ENCODE data around the gene EPB42.
"Not testable (repeated sequence)": the region's sequence is repeated elsewhere in the genome, so short reads cannot be mapped to it uniquely, and the experiment has no call there.

The EPB42 gene

DNA sequence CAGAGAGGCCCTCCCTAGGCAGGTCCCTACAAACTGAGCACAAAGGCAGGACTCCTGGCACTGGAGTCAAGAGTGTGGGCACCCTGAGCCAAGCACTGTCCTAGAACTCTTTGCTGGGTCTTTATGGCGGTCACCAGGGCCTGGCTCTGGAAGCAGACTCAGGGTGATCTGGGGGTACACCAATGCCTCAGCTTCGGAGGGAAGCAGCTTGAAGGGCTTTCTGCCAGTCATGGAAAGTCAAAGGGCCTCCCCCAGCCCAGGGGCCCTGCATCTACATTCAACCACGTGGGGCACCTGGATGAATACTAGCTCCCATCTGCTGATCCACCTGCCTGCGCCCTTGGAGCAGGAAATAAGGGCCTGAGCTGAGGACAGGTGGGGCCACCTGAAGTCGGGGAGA is 7.4 kb downstream of the EPB42 start:
- DNase-seq (ENCODE audit: low read depth in 2 of 2, low spot score in 1 of 2), result no peak

DNA sequence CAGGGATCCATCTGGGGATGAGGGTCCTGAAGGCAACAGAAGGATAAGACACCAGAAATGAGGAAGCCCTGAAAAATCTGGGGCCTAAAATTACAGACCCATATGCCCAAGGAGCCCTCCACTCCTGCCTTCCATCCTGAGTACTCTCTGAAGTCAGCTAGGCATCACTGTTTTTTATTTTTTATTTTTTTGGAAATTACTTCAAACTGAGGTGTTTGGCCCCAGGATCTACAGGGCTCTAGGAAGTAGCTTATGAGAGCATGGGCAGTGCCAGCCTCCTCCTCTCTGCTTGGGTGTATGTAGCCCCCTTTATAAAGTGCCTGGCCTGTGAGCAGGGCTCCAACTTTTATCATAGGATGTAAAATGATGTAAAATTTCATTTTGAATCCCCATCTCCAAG is 7.9 kb downstream of the EPB42 start:
- no peak for DNase-seq (ENCODE audit: low read depth in 2 of 2, low spot score in 1 of 2)

DNA sequence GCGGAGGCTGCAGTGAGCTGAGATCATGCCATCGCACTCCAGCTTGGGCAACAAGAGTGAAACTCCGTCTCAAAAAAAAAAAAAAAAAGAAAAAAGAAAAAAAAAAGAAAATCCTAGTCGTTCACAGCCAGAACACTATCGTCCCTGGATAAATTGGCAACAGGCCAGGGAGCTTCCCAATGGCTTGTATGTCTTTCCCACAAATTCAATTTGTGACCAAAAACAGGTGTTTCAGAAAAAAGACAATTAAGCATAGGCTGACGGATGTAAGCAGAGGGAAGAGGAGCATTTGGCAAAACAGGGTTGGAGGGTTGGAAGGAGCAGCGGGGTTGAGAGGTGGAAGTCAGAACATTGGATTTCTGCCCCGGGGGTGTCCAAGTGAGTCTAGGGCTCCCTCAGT is 8.5 kb downstream of the EPB42 start:
- no peak for DNase-seq (ENCODE audit: low read depth in 2 of 2, low spot score in 1 of 2)

DNA sequence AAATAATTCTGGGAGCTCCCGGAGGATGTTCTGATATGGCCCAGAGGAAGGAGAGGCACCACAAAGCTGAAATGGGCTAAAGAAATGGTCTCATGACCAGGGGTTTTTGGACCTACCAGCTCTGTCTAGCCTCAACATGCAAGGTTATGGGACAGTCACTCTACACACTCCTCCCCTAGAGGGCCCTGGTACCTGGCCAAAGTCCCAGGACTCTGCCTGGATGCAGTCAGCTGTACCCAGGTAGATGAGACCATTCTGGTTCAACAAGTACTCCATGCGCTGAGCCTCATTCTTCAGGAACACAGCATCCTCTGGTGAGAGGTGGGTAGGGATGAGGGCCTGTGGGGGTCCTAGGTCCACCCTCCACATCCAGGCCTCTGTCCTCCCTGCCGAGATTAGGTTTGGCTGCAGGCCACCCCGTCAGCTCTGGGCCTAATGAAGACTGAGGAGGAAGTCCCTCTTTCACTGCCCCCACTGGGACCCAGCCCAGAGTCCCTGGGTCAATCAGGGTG is 9.5 kb downstream of the EPB42 start:
- no peak for DNase-seq (ENCODE audit: low read depth in 2 of 2, low spot score in 1 of 2)

DNA sequence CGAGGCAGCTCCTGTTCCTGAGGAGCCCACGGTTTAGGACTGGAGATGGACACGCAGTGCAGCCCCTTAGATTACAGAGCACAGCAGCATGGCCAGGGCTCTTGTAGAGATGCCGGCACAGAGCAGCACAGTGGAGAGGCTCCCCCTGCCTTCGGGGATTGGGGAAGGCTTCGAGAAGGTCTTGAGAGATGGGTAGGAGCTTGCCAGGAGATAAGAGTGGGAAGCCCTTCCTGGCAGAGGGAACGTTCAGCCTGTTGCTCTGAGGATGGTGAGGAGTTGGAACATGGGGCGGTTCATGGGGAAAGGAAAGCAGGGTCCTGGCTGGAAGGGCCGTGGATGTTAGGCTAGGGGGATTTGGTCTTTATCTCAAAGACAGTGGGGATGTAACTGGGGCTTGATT is 10.0 kb downstream of the EPB42 start:
- no peak for DNase-seq (ENCODE audit: low read depth in 2 of 2, low spot score in 1 of 2)

DNA sequence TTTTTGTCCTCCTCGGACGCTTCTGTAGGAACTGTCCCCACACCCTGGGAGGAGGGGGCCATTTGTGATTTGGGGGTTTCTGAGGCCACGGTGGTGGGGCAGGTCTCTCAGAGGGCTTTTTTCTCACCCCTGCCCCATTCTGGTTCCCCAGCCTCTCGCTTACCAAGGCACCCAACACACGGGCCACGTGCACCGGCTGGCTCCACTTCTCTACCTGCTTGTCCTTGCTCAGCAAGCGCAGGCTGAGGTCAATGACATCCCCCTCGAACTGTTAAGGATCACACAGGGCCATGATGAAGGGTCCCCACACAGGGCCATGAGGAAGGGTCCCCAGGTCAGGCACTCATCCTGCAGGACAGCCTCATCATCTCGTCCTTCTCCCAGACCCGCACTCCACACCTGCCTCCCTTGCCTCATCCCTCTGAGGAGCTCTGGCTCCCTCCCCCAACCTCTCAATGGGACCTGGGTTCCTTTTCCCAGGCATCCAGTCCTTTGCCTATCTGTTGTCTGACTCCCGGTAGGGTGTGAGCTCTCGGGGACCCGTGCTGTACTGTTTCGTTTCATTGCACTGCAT is 10.6 kb downstream of the EPB42 start:
- no peak for DNase-seq (ENCODE audit: low read depth in 2 of 2, low spot score in 1 of 2)

DNA sequence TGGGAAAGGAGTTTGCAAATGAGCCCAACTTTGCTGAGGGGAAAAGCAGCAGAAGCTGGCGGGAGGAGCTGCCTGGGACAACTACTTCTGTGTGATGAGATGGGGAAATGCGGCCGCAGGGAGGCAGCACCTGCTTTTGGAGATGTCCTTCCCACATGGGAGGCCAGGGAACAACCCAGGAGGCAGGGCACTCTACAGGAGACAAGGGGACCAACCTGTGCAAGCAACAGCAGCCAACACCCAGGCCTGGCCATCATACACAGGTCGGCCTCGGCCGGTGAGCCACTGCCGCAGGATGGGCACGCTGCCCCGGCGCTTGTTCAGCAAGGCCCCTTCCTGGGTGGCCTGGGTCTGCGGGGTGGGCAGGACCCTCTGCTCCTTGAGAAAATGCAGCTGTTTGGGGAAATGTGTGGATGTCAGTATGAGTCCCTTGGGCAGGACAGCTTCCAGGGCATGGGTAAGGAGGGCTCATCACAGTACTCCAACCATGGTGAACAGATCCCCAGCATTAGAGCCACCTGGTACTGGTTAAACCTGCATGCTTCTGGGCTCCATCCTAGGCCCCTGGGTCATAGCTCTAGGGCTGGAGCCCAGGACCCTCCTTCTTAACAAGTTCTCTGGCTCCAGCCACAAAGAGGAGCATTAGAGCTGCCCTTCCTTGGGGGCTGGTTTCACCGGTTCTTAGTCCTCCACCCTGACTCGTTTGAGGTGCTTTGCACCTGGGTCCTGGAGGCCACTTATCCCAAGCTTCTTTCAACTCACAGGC is 11.6 kb downstream of the EPB42 start:
- DNase-seq (ENCODE audit: low read depth in 2 of 2, low spot score in 1 of 2), result no peak

DNA sequence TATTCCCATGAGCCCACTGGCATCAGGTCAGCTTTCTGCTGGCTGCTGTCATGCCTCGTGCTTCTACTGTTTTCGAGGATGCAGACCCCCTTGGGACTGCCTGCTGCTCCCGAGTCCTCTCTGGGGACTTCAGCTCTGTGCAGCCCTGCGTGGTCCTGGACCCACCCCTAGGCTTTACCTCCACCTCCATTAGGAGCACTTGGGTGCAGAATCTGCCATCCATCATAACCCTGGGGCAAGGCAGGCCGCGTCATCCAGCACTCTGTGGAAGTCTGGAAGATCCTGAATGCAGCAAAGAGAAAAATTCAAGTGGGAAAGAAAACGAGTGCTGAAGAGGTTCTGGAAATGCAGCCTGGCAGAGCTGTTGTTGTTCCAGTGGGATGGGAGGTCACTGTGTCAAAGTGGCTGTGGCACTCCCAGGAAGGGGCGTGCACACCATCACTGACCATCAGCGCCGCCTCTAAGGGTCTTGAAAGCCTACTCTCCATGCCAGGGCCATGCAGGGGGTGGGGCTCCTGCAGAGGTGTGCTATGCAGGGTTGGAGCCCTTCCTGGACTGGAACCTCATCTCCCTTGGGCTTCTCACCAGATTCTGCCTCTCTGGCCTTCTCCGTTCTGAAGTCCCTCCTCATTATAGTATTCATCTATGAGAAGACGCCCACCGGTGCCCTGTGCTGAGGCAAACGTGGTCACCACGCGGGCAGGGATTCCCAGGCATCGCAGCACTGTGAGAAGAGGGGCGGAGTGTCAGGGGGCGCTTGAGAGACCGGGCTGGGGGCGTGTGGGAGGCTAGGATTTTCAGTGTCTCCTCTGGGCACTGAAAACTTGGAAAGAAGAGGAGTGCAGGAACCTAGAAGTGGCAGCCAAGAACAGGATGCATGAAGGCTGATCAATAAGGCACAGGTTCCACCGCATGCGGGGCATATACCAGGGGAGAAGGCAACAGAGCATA is 12.5 kb downstream of the EPB42 start:
- DNase-seq (ENCODE audit: low read depth in 2 of 2, low spot score in 1 of 2), result no peak

DNA sequence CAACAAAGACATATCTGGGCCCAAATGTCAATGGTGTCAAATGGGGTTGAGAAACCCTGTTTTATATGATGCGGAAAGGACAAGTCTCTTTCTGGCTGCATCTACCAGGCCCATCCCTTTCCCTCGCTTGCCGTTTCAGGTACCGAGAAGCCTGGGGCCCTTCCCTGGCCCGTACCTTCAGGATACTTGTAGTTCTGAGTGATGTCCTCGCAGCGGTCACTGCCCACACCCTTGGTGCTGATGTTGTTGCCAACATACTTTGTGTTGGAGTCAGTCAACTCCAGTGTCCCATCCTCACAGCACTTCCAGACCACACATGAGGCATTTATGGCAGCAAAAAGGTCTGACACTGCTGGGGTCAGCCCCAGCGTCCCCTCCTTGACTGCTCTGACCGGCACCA is 13.8 kb downstream of the EPB42 start:
- DNase-seq (ENCODE audit: low read depth in 2 of 2, low spot score in 1 of 2), result no peak

DNA sequence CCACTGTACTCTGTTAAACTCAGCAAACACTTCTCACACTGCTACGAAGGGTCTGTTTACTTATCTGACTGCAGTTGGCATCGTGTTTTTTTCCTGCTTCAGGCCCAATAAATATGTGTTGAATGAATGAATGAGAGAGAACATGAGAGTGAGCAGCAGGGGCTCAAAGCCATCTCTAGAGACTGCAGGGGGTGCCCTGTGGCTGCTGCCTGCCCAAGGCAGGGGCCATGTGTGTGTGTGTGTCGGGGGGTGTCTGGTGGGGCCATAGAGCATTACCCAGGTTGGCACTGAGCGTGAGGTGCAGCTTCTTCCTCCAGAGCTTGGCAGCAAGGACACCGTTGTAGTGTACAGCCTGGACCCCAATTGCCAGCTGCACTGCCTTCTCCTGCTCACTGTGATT is 14.8 kb downstream of the EPB42 start:
- no peak for DNase-seq (ENCODE audit: low read depth in 2 of 2, low spot score in 1 of 2)

DNA sequence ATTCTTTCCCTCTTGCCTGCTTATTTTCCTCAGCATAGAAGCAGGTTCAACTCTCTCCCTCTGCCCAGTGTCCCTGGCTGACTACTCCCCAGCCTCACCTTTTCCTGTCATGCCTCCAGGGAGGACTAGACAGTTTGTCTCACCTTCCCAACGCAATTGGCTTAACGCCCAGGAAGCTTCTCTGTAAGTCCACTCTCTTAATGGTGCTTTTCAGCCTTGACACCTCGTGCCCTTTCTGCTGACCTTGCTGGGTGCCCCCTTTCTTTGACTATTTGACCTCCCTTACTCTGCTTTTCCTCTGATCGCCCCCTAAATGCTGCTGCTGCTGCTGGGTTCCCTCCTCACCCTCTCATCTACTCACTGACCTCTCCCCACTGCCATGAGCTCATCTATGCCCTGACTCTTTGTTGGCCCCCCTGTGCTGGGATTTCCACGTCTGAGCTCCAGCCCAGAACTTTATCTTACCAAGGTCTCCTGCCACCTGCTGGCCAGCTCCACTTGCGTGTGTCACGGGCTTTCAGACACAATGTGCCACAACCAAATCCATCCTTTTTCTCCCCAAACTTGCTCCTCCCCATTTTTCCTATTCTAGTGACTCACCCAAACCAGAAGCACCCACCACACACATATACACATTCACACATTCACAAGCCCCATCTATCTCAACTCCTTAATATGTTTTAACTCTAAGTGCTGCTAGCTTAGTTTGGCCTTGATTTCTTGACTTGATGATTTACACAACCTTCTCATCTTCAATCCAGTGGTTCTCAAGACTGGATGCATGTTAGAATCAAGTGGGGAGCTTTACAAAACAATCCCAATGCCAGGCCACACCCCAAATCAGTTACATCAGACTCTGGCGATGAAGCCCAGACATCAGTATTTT is 16.6 kb downstream of the EPB42 start:
- peak in 1 of 2 donors; percentile 24 for DNase-seq (ENCODE audit: low read depth in 2 of 2, low spot score in 1 of 2)

DNA sequence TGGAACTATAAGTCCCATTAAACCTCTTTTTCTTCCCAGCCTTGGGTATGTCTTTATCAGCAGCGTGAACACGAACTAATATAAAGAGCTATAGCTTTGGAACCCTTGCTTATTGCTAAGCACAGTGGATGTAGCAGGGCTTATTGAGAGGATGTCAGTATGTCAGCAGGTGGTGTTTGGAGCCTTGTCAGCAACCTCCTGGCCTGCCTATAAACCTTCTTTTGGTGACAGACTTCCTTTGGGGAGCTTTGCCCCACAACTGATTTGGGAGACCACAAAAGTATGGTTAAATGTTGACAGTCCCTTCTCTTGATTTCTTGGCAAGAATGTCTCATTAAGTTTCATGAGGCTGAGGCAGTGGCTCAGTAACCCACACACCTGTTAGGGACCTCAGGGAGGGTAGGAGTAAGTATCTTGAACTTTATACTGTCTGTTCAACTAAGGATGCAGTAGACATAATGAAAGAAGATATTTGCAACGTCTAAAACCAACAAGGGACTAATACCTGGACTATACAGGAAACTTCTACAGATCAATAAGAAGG is 20.8 kb downstream of the EPB42 start:
- DNase-seq (ENCODE audit: low read depth in 2 of 2, low spot score in 1 of 2), result no peak

DNA sequence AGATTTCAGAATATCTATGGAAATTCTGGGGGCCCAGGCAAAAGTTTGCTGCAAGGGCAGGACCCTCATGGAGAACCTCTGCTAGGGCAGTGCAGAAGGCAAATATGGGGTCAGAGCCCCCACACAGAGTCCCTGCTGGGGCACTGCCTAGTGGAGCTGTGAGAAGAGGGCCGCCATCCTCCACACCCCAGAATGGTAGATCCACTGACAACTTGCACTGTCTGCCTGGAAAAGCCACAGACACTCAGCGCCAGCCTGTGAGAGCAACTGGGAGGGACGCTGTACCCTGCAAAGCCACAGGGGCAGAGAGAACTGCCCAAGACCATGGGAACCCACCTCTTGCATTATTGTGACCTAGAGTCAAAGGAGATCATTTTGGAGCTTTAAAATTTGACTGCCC is 21.8 kb downstream of the EPB42 start:
- DNase-seq (ENCODE audit: low read depth in 2 of 2, low spot score in 1 of 2), result no peak

DNA sequence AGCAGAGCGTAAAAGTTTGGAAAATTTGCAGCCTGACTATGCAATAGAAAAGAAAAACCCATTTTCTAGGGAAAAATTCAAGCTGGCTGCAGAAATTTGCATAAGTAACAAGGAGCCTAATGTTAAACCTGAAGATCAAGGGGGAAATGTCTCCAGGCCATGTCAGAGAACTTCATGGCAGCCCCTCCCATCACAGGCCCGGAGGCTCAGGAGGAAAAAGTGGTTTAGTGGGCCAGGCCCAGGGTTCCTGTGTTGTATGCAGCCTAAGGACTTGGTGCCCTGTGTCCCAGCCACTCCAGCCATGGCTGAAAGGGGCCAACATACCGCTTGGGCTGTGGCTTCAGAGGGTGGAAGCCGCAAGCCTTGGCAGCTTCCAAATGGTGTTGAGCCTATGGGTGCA is 22.3 kb downstream of the EPB42 start:
- not testable (repeated sequence) for DNase-seq (ENCODE audit: low read depth in 2 of 2, low spot score in 1 of 2)

DNA sequence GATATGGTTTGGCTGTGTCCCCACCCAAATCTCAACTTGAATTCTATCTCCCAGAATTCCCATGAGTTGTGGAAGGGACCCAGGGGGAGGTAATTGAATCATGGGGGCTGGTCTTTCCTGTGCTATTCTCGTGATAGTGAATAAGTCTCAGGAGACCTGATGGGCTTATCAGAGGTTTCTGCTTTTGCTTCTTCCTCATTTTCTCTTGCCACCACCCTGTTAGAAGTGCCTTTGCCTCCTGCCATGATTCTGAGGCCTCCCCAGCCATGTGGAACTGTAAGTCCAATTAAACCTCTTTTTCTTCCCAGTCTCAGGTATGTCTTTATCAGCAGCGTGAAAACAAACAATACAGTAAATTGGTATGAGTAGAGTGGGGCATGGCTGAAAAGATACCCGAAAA is 23.0 kb downstream of the EPB42 start:
- not testable (repeated sequence) for DNase-seq (ENCODE audit: low read depth in 2 of 2, low spot score in 1 of 2)

DNA sequence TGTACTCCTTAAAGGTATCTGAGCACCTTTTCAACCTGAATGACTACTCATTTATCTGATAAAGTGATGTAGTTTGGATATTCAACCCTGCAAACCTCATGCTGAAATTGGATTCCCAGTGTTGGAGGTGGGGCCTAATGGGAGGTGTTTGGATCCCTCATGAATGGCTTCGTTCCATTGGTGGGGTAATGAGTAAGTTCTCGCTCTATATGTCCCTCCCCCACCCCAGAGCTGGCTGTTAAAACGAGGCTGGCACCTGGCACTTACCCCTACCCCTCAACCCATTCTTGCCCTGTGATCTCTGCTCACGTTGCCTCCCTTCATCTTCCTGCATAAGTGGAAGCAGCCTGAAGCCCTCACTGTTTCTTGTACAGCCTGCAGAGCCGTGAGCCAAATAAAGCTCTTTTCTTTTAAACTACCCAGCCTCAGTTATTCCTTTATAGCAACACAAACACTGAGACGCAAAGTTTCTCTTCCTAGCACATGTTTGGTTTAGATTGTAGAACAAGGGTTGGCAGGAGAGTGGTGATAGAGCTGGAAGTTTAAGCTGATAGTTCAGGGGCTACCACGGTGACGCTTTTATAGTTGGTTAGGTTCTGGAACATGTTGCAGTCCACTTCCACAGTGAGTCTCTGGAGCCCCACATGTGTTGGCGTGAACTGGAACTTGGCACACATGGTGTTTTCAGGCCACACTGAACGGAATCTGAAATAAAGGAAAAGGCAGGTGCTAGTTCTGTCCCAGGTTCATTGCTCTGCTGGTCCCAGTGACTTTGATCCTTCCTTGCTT is 23.9 kb downstream of the EPB42 start:
- DNase-seq (ENCODE audit: low read depth in 2 of 2, low spot score in 1 of 2), result no peak

DNA sequence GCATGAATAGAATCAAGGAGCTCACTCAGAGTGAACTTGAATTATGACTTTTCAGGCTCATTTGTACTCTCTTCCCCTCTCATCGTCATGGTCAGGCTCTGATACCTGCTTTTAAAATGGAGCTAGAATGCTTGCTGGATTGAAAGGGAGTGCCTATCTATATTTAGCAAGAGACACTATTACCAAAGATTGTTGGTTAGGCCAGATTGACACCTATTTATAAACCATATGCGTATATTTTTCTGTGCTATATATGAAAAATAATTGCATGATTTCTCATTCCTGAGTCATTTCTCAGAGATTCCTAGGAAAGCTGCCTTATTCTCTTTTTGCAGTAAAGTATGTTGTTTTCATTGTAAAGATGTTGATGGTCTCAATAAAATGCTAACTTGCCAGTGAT is 26.0 kb downstream of the EPB42 start:
- DNase-seq (ENCODE audit: low read depth in 2 of 2, low spot score in 1 of 2), result no peak

DNA sequence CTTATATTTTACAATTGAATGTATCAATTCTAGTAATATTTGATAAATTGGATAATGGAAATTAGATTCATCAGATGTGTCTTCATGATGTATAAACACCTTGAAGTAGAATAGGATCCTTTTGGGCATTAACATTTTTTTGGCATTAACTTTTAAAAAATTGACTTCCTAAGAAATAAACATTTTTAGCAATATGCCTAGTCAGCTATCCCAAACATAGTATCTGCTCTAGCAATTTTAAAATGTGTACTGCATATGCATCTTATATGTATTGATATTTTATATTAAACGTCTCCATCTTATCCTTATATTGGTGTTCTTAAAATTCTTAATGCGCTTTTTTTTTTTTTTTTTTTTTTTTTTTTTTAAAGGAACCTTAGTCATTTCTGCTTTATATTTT is 27.1 kb downstream of the EPB42 start:
- no peak for DNase-seq (ENCODE audit: low read depth in 2 of 2, low spot score in 1 of 2)

DNA sequence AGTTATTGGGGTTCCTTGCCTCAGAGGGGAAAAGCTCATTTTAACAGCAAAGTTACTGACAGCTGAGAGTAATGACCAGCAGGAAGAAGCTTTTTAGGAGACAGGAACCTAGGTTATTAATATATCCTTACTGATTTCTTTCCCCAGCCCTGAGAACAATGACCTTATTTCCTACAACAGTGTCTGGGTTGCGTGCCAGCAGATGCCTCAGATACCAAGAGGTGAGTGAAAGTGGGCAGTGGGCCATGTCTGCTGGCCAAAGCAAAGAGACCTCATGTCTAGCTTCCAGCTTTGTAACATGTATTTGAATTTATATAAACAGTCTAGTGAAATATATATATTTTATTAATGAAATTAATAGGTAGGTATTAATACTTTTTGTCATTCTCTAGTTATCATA is 30.6 kb downstream of the EPB42 start:
- DNase-seq (ENCODE audit: low read depth in 2 of 2, low spot score in 1 of 2), result no peak

DNA sequence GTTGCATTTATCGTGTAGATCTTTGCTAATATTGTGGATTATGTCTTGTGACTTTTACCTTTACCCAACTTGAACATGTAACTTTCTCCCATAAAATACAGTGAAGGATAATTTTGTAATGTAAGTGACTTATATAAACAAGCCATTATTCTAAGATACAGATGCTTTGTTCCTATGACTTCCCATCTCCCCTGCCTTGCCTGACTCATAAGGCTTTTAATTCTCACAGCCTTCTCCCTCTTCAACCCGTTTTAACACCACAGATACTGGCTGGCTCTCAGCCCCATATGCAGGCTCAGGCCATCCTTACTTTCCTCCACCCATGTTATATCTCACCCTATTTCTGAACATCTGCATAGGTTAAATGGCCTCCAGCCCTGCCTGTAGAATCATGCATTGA is 31.5 kb downstream of the EPB42 start:
- DNase-seq (ENCODE audit: low read depth in 2 of 2, low spot score in 1 of 2), result no peak

Measured in stimulated activated CD8-positive, alpha-beta memory T cell treated with anti-CD3 and anti-CD28 coated beads, Interleukin-4, amount 100 ng/mL, for 1 hour (primary cell).